H54 (cell line): Measurements from ENCODE around the gene ARPC5L.
"Not testable (repeated sequence)": the region's sequence is repeated elsewhere in the genome, so short reads cannot be mapped to it uniquely, and the experiment has no call there.

Experiments
- DNase-seq: peaks from one replicate; pipeline ENCODE4 v3.0.0; 2011; ENCODE audit warnings: low spot score, mixed read lengths; ENCODE audit not compliant: insufficient read length
- FAIRE-seq: peaks from 3 replicates; lab custom pipeline; 2011; peaks lifted over from hg19 to GRCh38; lab: Jason Lieb, UNC
- POLR2A ChIP-seq: IDR thresholded peaks from 2 replicates; pipeline ENCODE4 v1.6.1; 2011; ENCODE audit warnings: low read depth, mild to moderate bottlenecking, low read length

The ARPC5L gene

GRCh38 chr9:124906966-124907365 is 45.0 kb downstream of the ARPC5L start:
- DNase-seq (no peak), FAIRE-seq (no peak)
- no peak for TF ChIP-seq POLR2A

- TF ChIP-seq POLR2A: no peak
Measured at GRCh38 chr9:124908098-124908497, 46.2 kb downstream of the ARPC5L start.

GRCh38 chr9:124911766-124912165 is 49.8 kb downstream of the ARPC5L start:
- no peak for FAIRE-seq
- DNase-seq: no peak
- no peak for TF ChIP-seq POLR2A

More at GRCh38 chr9:124908098-124908497, 46.2 kb downstream of the ARPC5L start:
- FAIRE-seq (no peak), DNase-seq (no peak)

- DNase-seq: no peak
- no peak for FAIRE-seq
- TF ChIP-seq POLR2A: no peak
Measured at GRCh38 chr9:124913378-124913777, 51.4 kb downstream of the ARPC5L start.

- no peak for DNase-seq
- no peak for TF ChIP-seq POLR2A
- FAIRE-seq: no peak
Measured at GRCh38 chr9:124914753-124915405, 52.9 kb downstream of the ARPC5L start.

GRCh38 chr9:124920394-124920793 is 58.5 kb downstream of the ARPC5L start:
- not testable (repeated sequence) for DNase-seq, FAIRE-seq
